Uterus (tissue), 2 donors: Measurements from ENCODE around the gene HSF5.

Experiments
- POLR2A ChIP-seq, 2 donors: fragments of 450-650 bp; IDR thresholded peaks; one replicate each; pipeline ENCODE4 v1.6.1; 2016; ENCODE audit warnings: antibody characterized with exemption in 2 of 2, mild to moderate bottlenecking in 1 of 2, moderate library complexity in 1 of 2
- TF ChIP-seq, protein P1 (sequence below), 4 experiments: fragments of 200-600 bp in 2 of 4; fragments of 450-650 bp in 2 of 4; sonication (generic) in 2 of 4; IDR thresholded peaks; one replicate each; pipeline ENCODE4 v1.5.1; 2016 to 2019; ENCODE audit warnings: antibody characterized with exemption in 4 of 4, mild to moderate bottlenecking in 2 of 4, moderate library complexity in 1 of 4

DNA sequence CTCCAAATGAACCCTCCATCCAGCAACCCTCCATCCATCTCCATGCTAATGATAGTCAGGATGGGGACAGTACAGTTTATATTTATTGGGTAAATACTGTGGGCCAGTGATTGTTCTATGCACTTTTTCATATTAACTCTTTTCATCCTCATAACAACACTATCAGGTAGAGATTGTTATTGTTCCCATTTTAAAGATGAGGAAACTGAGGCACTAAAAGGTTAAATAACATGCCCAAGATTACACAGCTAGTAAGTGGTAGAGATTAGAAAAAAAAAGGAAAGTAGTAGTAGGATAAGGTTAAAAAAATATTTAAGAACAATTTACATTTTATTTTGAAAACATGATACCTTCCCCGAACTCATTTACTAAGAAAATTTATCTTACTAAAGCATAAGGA is 114.3 kb downstream of the HSF5 start:
- TF ChIP-seq, protein P1, sequence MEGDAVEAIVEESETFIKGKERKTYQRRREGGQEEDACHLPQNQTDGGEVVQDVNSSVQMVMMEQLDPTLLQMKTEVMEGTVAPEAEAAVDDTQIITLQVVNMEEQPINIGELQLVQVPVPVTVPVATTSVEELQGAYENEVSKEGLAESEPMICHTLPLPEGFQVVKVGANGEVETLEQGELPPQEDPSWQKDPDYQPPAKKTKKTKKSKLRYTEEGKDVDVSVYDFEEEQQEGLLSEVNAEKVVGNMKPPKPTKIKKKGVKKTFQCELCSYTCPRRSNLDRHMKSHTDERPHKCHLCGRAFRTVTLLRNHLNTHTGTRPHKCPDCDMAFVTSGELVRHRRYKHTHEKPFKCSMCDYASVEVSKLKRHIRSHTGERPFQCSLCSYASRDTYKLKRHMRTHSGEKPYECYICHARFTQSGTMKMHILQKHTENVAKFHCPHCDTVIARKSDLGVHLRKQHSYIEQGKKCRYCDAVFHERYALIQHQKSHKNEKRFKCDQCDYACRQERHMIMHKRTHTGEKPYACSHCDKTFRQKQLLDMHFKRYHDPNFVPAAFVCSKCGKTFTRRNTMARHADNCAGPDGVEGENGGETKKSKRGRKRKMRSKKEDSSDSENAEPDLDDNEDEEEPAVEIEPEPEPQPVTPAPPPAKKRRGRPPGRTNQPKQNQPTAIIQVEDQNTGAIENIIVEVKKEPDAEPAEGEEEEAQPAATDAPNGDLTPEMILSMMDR (IDR thresholded peaks at IDR 0.05) = no peak
- no peak for TF ChIP-seq POLR2A (IDR thresholded peaks at IDR 0.05)
